ENCODE measurements around the gene RER1.
"Not testable (repeated sequence)": the region's sequence is repeated elsewhere in the genome, so short reads cannot be mapped to it uniquely, and the experiment has no call there.

DNA sequence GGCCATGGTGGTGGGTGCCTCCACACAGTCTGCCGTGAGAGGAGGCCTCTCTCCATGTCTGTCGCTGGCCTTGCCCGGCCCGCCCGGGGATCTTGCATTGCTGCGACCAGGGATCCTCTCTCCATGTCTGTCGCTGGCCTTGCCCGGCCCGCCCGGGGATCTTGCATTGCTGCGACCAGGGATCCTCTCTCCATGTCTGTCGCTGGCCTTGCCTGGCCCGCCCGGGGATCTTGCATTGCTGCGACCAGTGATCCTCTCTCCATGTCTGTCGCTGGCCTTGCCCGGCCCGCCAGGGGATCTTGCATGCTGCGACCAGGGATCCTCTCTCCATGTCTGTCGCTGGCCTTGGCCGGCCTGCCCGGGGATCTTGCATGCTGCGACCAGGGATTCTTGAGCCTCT lies 48.7 kb downstream of the RER1 start:
- not testable (repeated sequence) for TF ChIP-seq CTCF, POLR2A (IDR thresholded peaks at IDR 0.05)
